ENCODE data around the gene HMOX1. TPM values are rescaled to one million over a fixed set of nuclear protein-coding genes. Genes with fewer than 3 reads are reported as not detected.
A peak's percentile ranks its signal among the peaks of the same experiment; 100 is the strongest.

HMOX1 gene
- total and polyA plus RNA-seq, 12 donors, result 15.4 to 578 (median 39.3) TPM

- Histone ChIP-seq H3K27me3 (no peaks in the 10 kb centered on the region), H3K4me1 (replicated peaks in 1 of 2) (peaks cover 24 to 43% of the 10 kb centered on the region in 2 donors), H3K27ac (peak overlapping the region in 4 of 5 donors; percentile 61 to 88 (median 81)), H3K4me3 (no peak overlapping the region), H3K9me3 (replicated peaks in 1 of 3) (no peaks in the 10 kb centered on the region), H3K36me3 (replicated peaks in 1 of 2) (peaks cover 0 to 2% of the 10 kb centered on the region in 2 donors)
- intact Hi-C loops (cut with DNase I), result no loop called here
- no peak for DNase-seq
- 70 to 88% (median 82%) methylated on average over 3 of the region's 3 CpGs for WGBS, 4 donors
- TF ChIP-seq, protein P1, sequence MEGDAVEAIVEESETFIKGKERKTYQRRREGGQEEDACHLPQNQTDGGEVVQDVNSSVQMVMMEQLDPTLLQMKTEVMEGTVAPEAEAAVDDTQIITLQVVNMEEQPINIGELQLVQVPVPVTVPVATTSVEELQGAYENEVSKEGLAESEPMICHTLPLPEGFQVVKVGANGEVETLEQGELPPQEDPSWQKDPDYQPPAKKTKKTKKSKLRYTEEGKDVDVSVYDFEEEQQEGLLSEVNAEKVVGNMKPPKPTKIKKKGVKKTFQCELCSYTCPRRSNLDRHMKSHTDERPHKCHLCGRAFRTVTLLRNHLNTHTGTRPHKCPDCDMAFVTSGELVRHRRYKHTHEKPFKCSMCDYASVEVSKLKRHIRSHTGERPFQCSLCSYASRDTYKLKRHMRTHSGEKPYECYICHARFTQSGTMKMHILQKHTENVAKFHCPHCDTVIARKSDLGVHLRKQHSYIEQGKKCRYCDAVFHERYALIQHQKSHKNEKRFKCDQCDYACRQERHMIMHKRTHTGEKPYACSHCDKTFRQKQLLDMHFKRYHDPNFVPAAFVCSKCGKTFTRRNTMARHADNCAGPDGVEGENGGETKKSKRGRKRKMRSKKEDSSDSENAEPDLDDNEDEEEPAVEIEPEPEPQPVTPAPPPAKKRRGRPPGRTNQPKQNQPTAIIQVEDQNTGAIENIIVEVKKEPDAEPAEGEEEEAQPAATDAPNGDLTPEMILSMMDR (IDR thresholded peaks at IDR 0.05), result no peak
- no peak for TF ChIP-seq POLR2A (IDR thresholded peaks at IDR 0.05)
These were observed 3.2 kb upstream of the HMOX1 start for GRCh38 chr22:35377735-35378134.

DNA sequence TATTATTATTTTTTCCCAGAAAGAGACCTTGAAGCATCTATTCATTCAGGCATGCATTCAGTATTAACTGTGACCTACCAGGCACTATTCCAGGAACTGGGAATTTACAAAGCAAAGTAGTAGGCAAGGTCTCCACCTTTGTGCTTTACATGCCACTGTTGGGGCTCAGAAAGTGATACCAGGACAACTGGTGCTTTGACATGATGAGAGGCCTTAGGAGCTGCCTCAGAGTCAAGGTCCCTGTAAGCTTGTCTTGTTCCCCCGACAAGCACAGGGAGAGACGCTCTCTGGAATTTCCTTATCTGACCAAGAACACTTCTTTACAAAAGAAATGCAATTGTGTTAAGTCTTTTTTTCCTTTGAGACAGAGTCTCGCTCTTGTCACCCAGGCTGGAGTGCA, 2.3 kb upstream of the HMOX1 start:
- Histone ChIP-seq H3K4me1 (replicated peaks in 1 of 2) (peaks cover 28 to 43% of the 10 kb centered on the region in 2 donors), H3K4me3 (no peak overlapping the region), H3K27me3 (no peaks in the 10 kb centered on the region), H3K9me3 (replicated peaks in 1 of 3) (no peaks in the 10 kb centered on the region), H3K27ac (peak overlapping the region in 1 of 5 donors; percentile 45), H3K36me3 (replicated peaks in 1 of 2) (peaks cover 0 to 11% of the 10 kb centered on the region in 2 donors)
- no peak for DNase-seq
- intact Hi-C loops (cut with DNase I), result no loop called here
- TF ChIP-seq, protein P1 (IDR thresholded peaks at IDR 0.05), result no peak
- no peak for TF ChIP-seq POLR2A (IDR thresholded peaks at IDR 0.05)
- 69 to 98% (median 77%) methylated on average over 3 of the region's 3 CpGs for WGBS, 4 donors

DNA sequence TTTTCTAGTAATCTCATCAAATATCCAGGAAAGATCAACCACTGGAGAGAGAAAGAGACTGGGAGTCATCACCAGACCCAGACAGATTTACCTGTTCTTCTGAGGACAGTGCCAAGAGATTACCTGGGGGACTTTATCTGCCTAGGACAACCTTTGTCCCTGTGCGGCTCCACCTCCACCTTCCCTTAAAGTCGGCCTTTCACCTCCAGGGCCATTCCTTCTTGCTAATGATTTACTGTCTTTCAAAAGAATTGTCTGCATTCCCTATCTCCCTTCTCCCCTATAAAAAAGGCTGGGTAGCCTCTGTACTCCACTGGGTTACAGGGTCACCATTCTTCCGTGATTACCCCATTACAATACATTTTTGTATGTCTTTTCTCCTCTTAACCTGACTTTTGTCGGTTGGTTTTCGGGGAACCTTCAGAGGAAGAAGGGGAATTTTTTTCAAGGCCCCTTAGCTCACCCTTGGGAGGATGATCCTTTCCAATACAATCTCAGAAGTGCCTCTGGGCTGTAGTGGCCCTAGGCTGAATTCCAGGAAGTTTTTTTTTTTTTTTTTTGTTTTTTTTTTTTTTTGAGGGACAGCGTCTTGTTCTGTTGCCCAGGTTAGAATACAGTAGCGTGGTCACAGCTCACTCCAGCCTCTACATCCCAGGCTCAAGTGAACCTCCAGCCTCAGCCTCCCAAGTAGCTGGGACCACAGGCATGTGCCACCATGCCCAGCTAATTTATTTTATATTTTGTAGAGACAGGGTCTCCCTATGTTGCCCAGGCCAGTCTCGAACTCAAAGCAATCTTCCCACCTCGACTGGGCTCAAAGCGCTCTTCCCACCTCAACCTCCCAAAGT, 1.5 kb upstream of the HMOX1 start:
- WGBS, 4 donors, result 82 to 92% (median 86%) methylated on average over 10 of the region's 10 CpGs
- DNase-seq, result no peak
- H3K9me3 ChIP-seq (replicated peaks in 1 of 3), result no peaks in the 10 kb centered on the region
- H3K27me3 ChIP-seq, result no peaks in the 10 kb centered on the region
- H3K27ac ChIP-seq, result peak overlapping the region in 2 of 5 donors; percentile 45 to 49
- intact Hi-C loops (cut with DNase I), result no loop called here
- H3K36me3 ChIP-seq (replicated peaks in 1 of 2), result peaks cover 0 to 18% of the 10 kb centered on the region in 2 donors
- TF ChIP-seq, protein P1 (IDR thresholded peaks at IDR 0.05), result no peak
- no peak for TF ChIP-seq POLR2A (IDR thresholded peaks at IDR 0.05)
- peaks cover 28 to 43% of the 10 kb centered on the region in 2 donors for H3K4me1 ChIP-seq (replicated peaks in 1 of 2)
- no peak overlapping the region for H3K4me3 ChIP-seq

DNA sequence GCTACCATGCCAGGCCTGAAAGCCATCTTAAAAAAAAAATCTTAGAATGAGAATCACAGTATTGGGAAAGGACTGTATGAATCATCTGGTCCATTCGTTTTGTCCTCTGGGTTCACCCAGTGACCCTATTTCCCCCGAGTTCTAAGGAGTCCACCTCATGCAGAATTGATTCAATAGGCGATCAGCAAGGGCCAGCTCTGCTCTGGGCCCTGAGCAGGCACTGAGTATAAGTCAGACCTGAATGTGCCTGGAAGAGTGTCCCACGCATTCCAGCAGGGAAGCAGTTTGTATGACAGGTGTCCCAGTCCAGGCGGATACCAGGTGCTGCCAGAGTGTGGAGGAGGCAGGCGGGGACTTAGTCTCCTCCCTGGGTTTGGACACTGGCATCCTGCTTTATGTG, 883 bp upstream of the HMOX1 start:
- Histone ChIP-seq H3K27ac (peak overlapping the region in 4 of 5 donors; percentile 6 to 83 (median 58)), H3K4me1 (replicated peaks in 1 of 2) (peaks cover 31 to 43% of the 10 kb centered on the region in 2 donors), H3K4me3 (no peak overlapping the region), H3K36me3 (replicated peaks in 1 of 2) (peaks cover 0 to 20% of the 10 kb centered on the region in 2 donors), H3K9me3 (replicated peaks in 1 of 3) (no peaks in the 10 kb centered on the region), H3K27me3 (no peaks in the 10 kb centered on the region)
- intact Hi-C loops (cut with DNase I), result no loop called here
- DNase-seq, result peak in 5 of 7 donors; percentile 35 to 69 (median 50)
- 69 to 81% (median 77%) methylated on average over 5 to 6 of the region's 6 CpGs for WGBS, 4 donors
- TF ChIP-seq, protein P1 (IDR thresholded peaks at IDR 0.05), result no peak
- TF ChIP-seq POLR2A (IDR thresholded peaks at IDR 0.05), result no peak

All from adrenal gland (tissue), 12 donors.